OCI-LY7 (cell line): ENCODE data around the gene OXTR. TPM values are rescaled to one million over a fixed set of nuclear protein-coding genes. Genes with fewer than 3 reads are reported as not detected.

Experiments
- BruUV-seq: library from RNA; stranded (reverse); fragments of 400-500 nt; replicated peaks from 2 replicates; lab custom pipeline; 2021; lab: Mats Ljungman, UMichigan
- CTCF ChIA-PET: fragments of 300-600 bp; sonication (Branson Sonifier 250); formaldehyde crosslinking; loops from one replicate; lab custom pipeline; 2022; ENCODE audit warnings: antibody characterized with exemption; ENCODE audit not compliant: unreplicated experiment; lab: Charles Lee
- POLR2A ChIA-PET: fragments of 300-600 bp; sonication (Branson Sonifier 250); formaldehyde crosslinking; loops from one replicate; lab custom pipeline; 2022; ENCODE audit warnings: antibody characterized with exemption; lab: Charles Lee
- DNase-seq: peaks from one replicate; pipeline ENCODE4 v3.0.0-alpha.2; 2015; ENCODE audit warnings: low spot score
- H2AFZ ChIP-seq: fragments of 200-600 bp; sonication (generic), shearing (Covaris generic); 2 replicates; pipeline ENCODE4 v1.6.1; 2014; ENCODE audit warnings: mild to moderate bottlenecking, antibody characterized with exemption, low read length, moderate library complexity
- H3K27ac ChIP-seq: fragments of 200-600 bp; sonication (generic); 2 replicates; pipeline ENCODE4 v1.5.1; 2014; ENCODE audit warnings: mixed run types, low read depth, mild to moderate bottlenecking, moderate library complexity, low read length, inconsistent platforms; ENCODE audit not compliant: poor library complexity, severe bottlenecking
- H3K36me3 ChIP-seq: fragments of 200-600 bp; sonication (generic); 2 replicates; pipeline ENCODE4 v1.6.1; 2014; ENCODE audit warnings: mild to moderate bottlenecking, antibody characterized with exemption, low read length, moderate library complexity, mixed read lengths; ENCODE audit not compliant: insufficient read depth
- H3K4me1 ChIP-seq: fragments of 200-600 bp; sonication (generic); 2 replicates; pipeline ENCODE4 v1.5.1; 2014; ENCODE audit warnings: mild to moderate bottlenecking, low read length; ENCODE audit not compliant: insufficient read depth, poor library complexity, severe bottlenecking
- H3K4me2 ChIP-seq: fragments of 200-600 bp; sonication (generic); 2 replicates; pipeline ENCODE4 v1.6.1; 2014; ENCODE audit warnings: mild to moderate bottlenecking, low read length
- H3K4me3 ChIP-seq: fragments of 200-600 bp; sonication (generic); 2 replicates; pipeline ENCODE4 v1.5.1; 2014; ENCODE audit warnings: mild to moderate bottlenecking, low read depth, low read length; ENCODE audit not compliant: poor library complexity, severe bottlenecking
- H3K79me2 ChIP-seq: fragments of 200-600 bp; sonication (generic); 2 replicates; pipeline ENCODE4 v1.6.1; 2016; ENCODE audit warnings: low read depth, mild to moderate bottlenecking, low read length, moderate library complexity, mixed read lengths; ENCODE audit not compliant: insufficient read depth
- H3K9me2 ChIP-seq: fragments of 200-600 bp; sonication (generic); 2 replicates; pipeline ENCODE4 v1.6.1; 2016; ENCODE audit warnings: mild to moderate bottlenecking, low read length, mixed read lengths; ENCODE audit not compliant: insufficient read depth
- H3K9me3 ChIP-seq: fragments of 200-600 bp; sonication (generic); 2 replicates; pipeline ENCODE4 v1.6.1; 2014; ENCODE audit warnings: mild to moderate bottlenecking, mixed run types, low read length, mixed read lengths
- H4K20me1 ChIP-seq: fragments of 200-600 bp; sonication (generic); 2 replicates; pipeline ENCODE4 v1.6.1; 2014; ENCODE audit warnings: mild to moderate bottlenecking, antibody characterized with exemption, low read length, moderate library complexity, mixed read lengths; ENCODE audit not compliant: insufficient read depth
- CTCF ChIP-seq: fragments of 200-600 bp; sonication (generic); conservative IDR thresholded peaks from 2 replicates; pipeline ENCODE4 v1.5.1; 2014; ENCODE audit warnings: mild to moderate bottlenecking, antibody characterized with exemption, low read length, moderate library complexity, mixed read lengths
- EZH2phosphoT487 ChIP-seq: fragments of 200-600 bp; sonication (generic); IDR thresholded peaks from 2 replicates; pipeline ENCODE4 v1.6.1; 2018; ENCODE audit warnings: low read depth, borderline replicate concordance, mild to moderate bottlenecking, mixed run types, antibody characterized with exemption, low read length, moderate library complexity, mixed read lengths
- intact Hi-C: fragments of 100-400 bp; cut with micrococcal nuclease; formaldehyde crosslinking; loops from one replicate; pipeline ENCODE4 v1.10.0; 2022; ENCODE audit not compliant: unreplicated experiment
- total RNA-seq, 2 experiments: library from RNA; depleted of rRNA in 1 of 2; stranded (reverse); fragments of >200 nt in 1 of 2; shearing (Covaris generic) in 1 of 2; gene quantifications; 2 replicates each; pipeline ENCODE4 v1.2.3, GENCODE V29; 2014 to 2022

Gene OXTR
- total RNA-seq, 2 experiments from 2014 or later: 0.82 to 2.0 TPM

GRCh38 chr3:8776406-8776805 is 7.0 kb upstream of the OXTR start:
- Histone ChIP-seq H3K4me2 (no peak overlapping the region), H4K20me1 (no peaks in the 10 kb centered on the region), H3K79me2 (no peaks in the 10 kb centered on the region), H2AFZ (no peak overlapping the region), H3K4me1 (peaks cover 8% of the 10 kb centered on the region), H3K27ac (no peak overlapping the region), H3K4me3 (no peak overlapping the region), H3K36me3 (no peaks in the 10 kb centered on the region), H3K9me3 (no peaks in the 10 kb centered on the region), H3K9me2 (no peaks in the 10 kb centered on the region)
- intact Hi-C loops: no loop called here
- TF ChIP-seq CTCF (no peak), EZH2phosphoT487 (no peak)
- BruUV-seq: no TSS peak
- CTCF ChIA-PET: no interaction called here
- no peak for DNase-seq
- POLR2A ChIA-PET: interaction anchor here (0.7 kb wide), 1 partner anchor 85 kb away, joined by 3 read pairs; no protein-coding TSS in a partner anchor

GRCh38 chr3:8775602-8776001 is 6.2 kb upstream of the OXTR start:
- Histone ChIP-seq H3K36me3 (no peaks in the 10 kb centered on the region), H4K20me1 (no peaks in the 10 kb centered on the region), H3K9me2 (no peaks in the 10 kb centered on the region), H2AFZ (no peak overlapping the region), H3K4me2 (no peak overlapping the region), H3K27ac (no peak overlapping the region), H3K4me1 (peaks cover 8% of the 10 kb centered on the region), H3K79me2 (no peaks in the 10 kb centered on the region), H3K4me3 (no peak overlapping the region), H3K9me3 (no peaks in the 10 kb centered on the region)
- BruUV-seq: no TSS peak
- DNase-seq: no peak
- no peak for TF ChIP-seq EZH2phosphoT487
- no peak for TF ChIP-seq CTCF
- intact Hi-C loops: no loop called here
- ChIA-PET CTCF (no interaction called here), POLR2A (no interaction called here)

- CTCF ChIA-PET: no interaction called here
- Histone ChIP-seq H3K4me1 (peaks cover 8% of the 10 kb centered on the region), H3K9me2 (no peaks in the 10 kb centered on the region), H3K79me2 (no peaks in the 10 kb centered on the region), H3K27ac (no peak overlapping the region), H3K4me2 (no peak overlapping the region), H3K36me3 (no peaks in the 10 kb centered on the region), H4K20me1 (no peaks in the 10 kb centered on the region), H2AFZ (no peak overlapping the region), H3K9me3 (no peaks in the 10 kb centered on the region), H3K4me3 (no peak overlapping the region)
- POLR2A ChIA-PET: no interaction called here
- no peak for TF ChIP-seq EZH2phosphoT487
- TF ChIP-seq CTCF: no peak
- no TSS peak for BruUV-seq
- no peak for DNase-seq
- intact Hi-C loops: no loop called here
Observed at GRCh38 chr3:8775181-8775580, 5.8 kb upstream of the OXTR start.
